Hematopoietic multipotent progenitor cell treated with erythropoietin and hydrocortisone succinate and interleukin-3 and kit ligand, for 15 days (in vitro differentiated cells): ENCODE measurements around the gene PXT1.

Source experiments
- DNase-seq: peaks from one replicate; pipeline ENCODE4 v3.0.0-alpha.2; 2015; ENCODE audit warnings: low spot score

The PXT1 gene

GRCh38 chr6:36346486-36347273 is 96.0 kb downstream of the PXT1 start:
- no peak for DNase-seq

- peak; percentile 65 for DNase-seq
Observed at GRCh38 chr6:36345681-36346466, 96.8 kb downstream of the PXT1 start.

- no peak for DNase-seq
Observed at GRCh38 chr6:36343109-36343680, 99.5 kb downstream of the PXT1 start.

GRCh38 chr6:36340618-36341454 is 101.8 kb downstream of the PXT1 start:
- DNase-seq, result peak; percentile 84
